GM15510 (cell line): ENCODE measurements around the gene YJU2.

Source experiments
- POLR2A ChIP-seq: IDR thresholded peaks from 3 replicates; pipeline ENCODE4 v1.6.1; 2011; ENCODE audit warnings: borderline replicate concordance; ENCODE audit not compliant: insufficient read length; ENCODE audit errors: extremely low read depth

Gene YJU2

DNA sequence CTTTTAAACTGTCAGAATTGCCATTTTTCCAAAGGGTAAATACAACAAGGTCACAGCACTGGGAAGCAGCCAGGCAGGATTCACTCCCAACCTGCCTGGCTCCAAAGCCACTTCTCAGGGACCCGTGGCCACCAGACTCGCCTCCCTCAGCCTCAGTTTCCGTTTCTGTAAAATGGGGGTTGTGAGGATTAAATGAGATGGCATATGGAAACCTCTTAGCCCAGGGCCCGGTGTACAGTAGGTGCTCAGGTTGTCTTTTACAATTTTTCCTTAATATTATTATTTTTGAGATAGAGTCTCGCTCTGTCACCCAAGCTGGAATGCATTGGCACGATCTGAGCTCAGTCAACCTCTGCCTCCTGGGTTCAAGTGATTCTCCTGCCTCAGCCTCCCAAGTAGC is 10.1 kb downstream of the YJU2 start:
- TF ChIP-seq POLR2A = no peak

DNA sequence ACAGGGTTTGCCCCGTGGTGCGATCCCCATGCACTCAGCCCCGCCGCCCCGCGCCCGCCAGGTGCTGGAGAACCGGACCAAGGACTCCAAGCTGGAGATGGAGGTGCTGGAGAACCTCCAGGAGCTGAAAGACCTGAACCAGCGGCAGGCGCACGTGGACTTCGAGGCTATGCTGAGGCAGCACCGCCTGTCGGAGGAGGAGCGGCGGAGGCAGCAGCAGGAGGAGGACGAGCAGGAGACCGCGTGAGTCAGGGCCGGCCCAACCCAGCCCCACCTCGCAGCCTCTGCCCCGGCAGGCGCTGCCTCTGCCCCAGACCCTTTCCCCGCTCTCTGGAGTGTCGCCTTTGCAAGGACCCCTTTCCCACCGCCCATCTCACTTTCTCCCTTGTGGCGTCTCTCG is 11.3 kb downstream of the YJU2 start:
- TF ChIP-seq POLR2A = no peak

DNA sequence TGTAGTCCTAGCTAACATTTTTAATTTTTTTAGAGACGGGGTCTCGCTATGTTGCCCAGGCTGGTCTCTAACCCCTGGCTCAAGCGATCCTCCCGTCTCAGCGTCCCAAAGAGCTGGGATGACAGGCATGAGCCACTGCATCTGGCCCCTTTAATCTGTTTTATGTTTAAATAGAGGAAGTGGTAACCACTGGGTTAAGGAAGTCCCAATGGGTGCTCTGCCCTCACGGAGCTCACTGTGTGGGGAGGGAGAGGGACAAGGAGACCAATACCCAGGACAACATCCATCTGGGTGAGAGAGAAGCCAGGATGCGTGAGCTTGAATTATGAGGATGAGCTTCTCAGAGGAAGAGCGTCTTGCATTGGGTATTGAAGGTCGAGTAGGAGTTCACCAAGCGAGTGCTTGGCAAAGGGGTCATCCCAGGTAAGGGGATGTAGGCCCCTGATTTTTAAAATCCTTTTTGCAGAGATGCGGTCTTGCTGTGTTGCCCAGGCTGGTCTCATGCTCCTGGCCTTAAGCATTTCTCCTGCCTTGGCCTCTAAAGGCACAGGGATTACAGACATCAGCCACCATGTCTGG is 13.8 kb downstream of the YJU2 start:
- no peak for TF ChIP-seq POLR2A

DNA sequence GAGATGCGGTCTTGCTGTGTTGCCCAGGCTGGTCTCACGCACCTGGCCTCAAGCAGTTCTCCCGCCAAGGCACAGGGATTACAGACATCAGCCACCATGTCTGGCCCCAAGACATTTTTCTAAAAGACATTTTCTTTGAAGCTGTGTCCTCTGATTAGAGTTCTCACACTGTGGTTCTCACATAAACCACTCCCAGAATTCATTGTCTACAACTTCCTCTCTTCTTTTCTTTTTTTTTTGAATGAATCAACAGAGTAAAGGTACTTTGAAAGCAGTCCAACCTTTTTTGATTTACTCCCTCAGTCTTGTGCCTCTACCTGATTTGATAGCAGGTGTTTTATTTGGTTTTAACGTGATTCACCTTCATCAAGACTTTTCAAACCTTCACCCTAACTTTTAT is 17.9 kb downstream of the YJU2 start:
- TF ChIP-seq POLR2A = no peak

DNA sequence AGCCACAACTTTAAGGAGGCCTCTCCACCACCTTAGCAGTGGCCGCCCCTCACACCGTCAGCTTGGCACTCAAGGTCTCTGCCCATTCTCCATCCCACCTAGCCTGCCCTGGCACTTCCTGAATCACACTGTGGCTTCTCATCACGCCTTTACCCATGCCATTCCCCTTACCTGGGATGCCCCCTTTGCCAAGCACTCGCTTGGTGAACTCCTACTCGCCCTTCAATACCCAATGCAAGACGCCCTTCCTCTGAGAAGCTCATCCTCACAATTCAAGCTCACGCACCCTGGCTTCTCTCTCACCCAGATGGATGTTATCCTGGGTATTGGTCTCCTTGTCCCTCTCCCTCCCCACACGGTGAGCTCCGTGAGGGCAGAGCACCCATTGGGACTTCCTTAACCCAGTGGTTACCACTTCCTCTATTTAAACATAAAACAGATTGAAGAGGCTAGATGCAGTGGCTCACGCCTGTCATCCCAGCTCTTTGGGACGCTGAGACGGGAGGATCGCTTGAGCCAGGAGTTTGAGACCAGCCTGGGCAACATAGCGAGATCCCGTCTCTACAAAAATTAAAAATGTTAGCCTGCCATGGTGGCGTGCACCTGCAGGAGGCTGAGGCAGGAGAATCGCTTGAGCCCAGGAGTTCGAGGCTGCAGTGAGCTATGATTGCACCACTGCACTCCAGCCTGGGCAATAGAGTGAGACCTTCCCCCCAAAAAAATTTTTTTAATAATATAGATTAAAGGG is 19.5 kb downstream of the YJU2 start:
- TF ChIP-seq POLR2A = no peak

DNA sequence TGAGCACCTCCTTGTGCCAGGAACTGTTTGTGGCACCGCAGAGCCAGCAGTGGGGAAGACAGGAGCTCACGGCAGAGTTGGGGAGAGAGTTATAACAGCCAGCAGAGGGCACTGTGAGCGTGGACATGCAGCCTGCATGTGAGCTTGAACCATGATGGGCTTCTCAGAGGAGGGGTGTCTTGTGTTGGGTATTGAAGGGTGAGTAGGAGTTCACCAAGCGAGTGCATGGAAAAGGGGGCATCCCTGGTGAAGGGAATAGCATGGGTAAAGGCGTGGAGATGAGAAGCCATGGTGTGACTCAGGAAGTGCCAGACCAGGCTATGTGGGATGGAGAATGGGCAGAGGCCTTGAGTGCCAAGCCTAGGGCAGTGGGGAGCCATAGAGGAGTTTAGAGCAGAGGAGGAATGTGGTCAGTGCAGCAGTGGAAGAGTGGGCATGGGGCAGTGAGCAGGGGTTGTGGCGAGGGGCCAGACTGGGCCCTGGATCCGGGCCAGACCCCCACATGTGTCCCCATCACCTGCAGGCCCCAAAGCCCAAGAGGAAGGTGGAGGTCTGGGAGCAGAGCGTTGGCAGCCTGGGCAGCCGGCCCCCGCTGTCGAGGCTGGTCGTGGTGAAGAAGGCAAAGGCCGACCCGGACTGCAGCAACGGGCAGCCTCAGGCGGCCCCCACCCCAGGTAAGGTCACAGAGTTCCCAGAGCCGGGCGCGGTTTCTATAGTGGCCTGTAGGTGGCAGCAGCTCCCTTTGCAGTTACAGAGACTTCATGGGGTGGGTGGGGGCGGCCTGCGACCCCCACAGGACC is 20.4 kb downstream of the YJU2 start:
- TF ChIP-seq POLR2A = no peak

DNA sequence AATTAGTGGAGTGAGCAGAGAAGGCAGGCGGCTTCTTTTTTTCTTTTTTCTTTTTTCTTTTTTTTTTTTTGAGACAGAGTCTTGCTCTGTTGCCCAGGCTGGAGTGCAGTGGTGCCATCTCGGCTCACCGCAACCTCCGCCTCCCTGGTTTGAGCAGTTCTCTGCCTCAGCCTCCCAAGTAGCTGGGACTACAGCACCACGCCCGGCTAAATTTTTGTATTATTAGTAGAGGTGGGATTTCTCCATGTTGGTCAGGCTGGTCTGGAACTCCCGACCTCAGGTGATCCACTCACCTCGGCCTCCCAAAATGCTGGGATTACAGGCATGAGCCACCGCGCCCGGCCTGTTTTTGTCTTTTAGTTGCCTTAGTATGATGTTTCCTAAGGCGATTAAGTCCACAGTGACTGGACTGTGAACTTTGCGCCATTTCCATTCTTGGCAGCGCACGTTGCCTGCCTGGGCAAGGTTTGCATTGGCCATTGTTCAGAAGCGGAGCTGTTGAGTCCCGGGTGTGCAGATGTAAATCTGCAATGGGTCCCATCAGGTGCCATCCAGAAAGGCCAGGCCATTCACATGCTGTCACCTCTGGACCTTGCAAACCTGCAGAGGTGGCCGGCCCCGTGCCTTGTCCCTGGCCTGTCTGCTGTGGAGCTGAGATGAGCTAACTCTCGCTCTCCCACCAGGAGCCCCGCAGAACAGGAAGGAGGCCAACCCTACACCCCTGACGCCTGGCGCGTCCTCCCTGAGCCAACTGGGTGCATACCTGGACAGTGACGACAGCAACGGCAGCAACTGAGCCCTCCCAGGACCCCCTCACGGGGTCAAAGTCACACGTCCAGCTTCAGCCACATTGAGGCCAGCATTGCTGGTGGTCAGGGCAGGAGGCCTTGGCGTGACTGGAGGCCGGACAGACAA is 21.3 kb downstream of the YJU2 start:
- TF ChIP-seq POLR2A = no peak

DNA sequence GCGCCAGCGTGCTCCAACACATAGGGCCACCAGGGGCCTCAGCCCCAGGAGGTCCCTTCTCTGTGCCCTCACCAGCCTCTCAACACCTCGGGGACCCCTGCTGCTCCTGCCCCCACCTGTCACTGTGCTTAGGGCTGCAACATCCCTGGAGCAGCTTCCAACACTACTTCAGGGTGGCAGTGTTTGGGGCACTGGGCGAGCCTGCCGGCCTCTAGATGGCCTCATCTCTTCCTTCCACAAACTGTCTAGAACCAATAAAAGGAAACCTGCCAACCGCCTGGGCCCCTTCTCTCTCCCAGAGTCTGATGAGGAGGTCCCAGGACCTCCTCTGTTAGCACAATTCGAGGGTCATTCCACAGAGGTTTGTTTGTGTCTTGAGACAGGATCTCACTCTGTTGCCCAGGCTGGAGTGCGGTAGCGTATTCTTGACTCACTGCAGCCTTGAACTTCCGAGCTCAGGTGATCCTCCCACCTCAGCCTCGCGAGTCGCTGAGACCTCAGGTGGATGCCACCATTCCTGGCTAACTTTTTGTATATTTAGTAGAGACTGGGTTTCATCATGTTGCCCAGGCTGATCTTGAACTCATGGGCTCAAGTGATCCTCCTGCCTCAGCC is 22.0 kb downstream of the YJU2 start:
- no peak for TF ChIP-seq POLR2A

DNA sequence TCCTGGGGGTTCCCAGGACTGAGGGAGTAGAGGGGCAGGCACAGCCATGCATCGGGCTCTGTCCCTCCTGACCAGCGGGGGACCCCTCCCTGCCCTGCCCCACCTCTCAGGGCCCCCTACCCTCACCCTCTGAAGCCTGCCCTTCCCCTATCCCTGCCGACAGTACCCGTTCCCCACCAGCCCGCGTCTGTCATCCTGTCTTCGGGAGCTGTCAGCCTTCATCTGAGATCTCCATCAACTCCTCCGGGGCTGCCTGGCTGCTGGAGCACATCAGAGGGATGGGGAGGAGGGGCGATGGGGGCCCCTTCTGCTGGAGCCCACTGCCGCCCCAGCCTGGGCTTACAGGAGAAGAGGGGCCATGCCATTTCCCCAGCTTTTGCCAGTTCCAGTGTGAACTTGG is 26.0 kb downstream of the YJU2 start:
- TF ChIP-seq POLR2A = no peak

DNA sequence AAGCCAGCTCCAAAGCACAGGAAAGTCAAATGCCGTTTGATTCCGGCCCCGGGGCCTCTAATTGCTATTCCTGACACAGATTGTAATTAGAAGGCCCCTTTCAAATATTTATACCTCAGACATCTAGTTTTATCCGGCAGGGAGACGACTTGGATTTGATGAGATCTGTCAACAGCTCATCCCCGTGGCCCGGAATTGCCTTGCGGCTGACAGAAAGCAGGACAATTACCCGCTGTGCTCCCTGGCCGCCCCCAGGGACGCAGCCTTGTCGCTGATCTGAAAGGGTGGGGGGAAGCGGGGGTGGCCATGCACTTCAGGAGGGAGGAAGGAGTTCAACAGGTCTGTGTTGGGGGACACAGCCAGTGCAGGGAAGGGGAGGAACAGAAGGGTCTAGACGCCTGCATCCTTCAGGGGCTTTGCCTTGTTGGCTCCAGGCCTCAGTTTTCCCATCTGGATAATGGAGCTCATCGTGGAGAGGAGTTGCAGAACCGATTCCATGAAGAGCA is 30.4 kb downstream of the YJU2 start:
- no peak for TF ChIP-seq POLR2A

DNA sequence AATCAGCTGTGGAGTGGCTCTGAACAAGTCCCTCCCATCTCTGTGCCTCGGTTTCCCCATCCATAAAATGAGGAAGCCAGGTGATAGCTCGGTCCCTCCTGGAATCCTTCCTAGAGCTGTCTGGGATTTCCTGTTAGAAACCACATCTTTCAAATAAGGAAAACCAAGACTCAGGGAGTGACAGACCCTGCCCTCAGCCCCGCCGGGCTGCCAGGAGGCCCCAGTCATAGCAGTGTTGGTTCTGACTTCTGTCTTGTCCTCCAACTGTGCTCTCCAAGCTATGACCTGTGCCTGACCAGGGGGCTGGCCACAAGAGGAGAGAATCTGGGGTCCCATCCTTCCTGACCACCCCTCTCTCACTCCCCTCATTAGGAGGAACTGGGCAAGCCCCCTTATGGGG is 31.1 kb downstream of the YJU2 start:
- TF ChIP-seq POLR2A = no peak

DNA sequence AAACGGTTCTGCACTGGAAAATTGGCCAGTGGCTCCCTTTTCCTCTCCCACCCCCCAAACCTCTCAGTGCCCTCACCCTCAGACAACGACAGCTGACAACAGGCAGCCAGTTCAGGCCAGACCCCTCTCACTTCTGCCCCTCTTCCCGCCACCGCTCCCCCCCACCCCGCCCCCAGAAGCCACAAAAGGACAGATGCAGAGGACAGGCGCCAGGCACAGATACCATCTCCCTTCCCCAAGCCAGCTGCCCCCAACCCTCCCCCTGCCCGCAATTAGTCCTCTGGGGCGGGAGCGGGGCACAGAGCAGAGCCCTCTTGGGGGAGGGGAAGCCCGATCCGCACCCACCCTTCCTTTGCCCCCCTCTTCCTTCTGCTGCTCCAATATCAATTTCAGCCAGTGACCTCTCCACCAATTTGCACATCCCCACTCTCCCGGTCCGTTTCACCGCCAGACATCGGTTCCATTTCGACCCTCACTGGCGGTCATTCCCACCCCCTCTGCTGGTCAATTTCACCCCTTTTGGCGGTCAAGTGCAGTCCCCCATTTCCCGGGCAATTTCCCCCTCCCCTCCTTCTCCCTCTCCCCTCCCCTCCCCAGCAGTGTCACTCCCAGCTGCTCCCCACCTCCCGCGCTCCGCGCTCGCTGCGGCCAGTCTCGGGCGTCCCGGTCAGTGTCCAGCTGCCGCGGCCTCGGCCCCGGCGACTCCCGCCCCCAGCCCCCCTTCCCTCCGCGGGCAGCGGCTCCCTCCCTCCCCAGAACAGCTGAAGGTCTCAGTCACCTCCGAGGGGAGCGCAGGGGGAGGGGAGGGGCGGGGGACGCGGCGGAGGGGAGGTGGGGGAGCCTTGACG is 31.8 kb downstream of the YJU2 start, which contains the start of gene SHD:
TSS of gene SHD (plus strand) at position 848 of the 848 bp plus-strand sequence. CDS start 798 bp downstream, outside the sequence.
- no peak for TF ChIP-seq POLR2A

DNA sequence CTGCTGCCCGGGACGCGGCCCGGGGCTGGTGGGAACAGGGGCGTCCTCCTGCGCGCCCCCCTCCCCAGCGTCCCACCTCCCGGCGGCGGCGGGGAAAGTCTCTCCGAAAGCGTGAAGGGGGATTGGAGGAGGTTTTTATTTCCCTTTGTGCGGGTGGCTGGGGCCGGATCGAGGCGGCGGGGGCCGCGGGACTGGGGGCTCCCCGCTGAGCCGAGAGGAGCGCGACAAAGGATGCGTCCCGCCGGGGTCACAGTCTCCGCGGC is 32.3 kb downstream of the YJU2 start:
- no peak for TF ChIP-seq POLR2A
